GM23248 (cell line): ENCODE data around the gene ANKRD11. TPM values are rescaled to one million over a fixed set of nuclear protein-coding genes. Genes with fewer than 3 reads are reported as not detected.

Experiments
- DNase-seq: peaks from one replicate; pipeline ENCODE4 v3.0.0-alpha.2; 2015
- H2AFZ ChIP-seq: fragments of 200-600 bp; sonication (generic); 2 replicates; pipeline ENCODE4 v1.6.1; 2016; ENCODE audit warnings: antibody characterized with exemption
- H3F3A ChIP-seq: fragments of 200-600 bp; sonication (generic); 2 replicates; pipeline ENCODE4 v1.6.1; 2016; ENCODE audit warnings: mild to moderate bottlenecking, antibody characterized with exemption, mixed run types; ENCODE audit not compliant: insufficient read depth
- H3K27ac ChIP-seq: fragments of 200-600 bp; sonication (generic); 2 replicates; pipeline ENCODE4 v1.5.1; 2016; ENCODE audit warnings: mild to moderate bottlenecking
- H3K27me3 ChIP-seq: fragments of 200-600 bp; sonication (generic); replicated peaks from 2 replicates; pipeline ENCODE4 v1.6.1; 2016; ENCODE audit warnings: mild to moderate bottlenecking; ENCODE audit not compliant: insufficient read depth
- H3K36me3 ChIP-seq: fragments of 200-600 bp; sonication (generic); 2 replicates; pipeline ENCODE4 v1.6.1; 2016; ENCODE audit warnings: low read depth, mild to moderate bottlenecking
- H3K4me1 ChIP-seq: fragments of 200-600 bp; sonication (generic); 2 replicates; pipeline ENCODE4 v1.6.1; 2016; ENCODE audit warnings: mild to moderate bottlenecking; ENCODE audit not compliant: insufficient read depth
- H3K4me2 ChIP-seq: fragments of 200-600 bp; sonication (generic); one replicate; pipeline ENCODE4 v1.6.1; 2016; ENCODE audit warnings: mild to moderate bottlenecking; ENCODE audit not compliant: unreplicated experiment
- H3K4me3 ChIP-seq: fragments of 200-600 bp; sonication (generic); 2 replicates; pipeline ENCODE4 v1.5.1; 2016; ENCODE audit warnings: mild to moderate bottlenecking
- H3K79me2 ChIP-seq: fragments of 200-600 bp; sonication (generic); 2 replicates; pipeline ENCODE4 v1.6.1; 2016; ENCODE audit warnings: mild to moderate bottlenecking; ENCODE audit not compliant: insufficient read depth
- H3K9ac ChIP-seq: fragments of 200-600 bp; sonication (generic); 2 replicates; pipeline ENCODE4 v1.6.1; 2016; ENCODE audit warnings: mild to moderate bottlenecking
- H3K9me2 ChIP-seq: fragments of 200-600 bp; sonication (generic); 2 replicates; pipeline ENCODE4 v1.6.1; 2016; ENCODE audit warnings: mixed run types, mild to moderate bottlenecking, moderate library complexity; ENCODE audit not compliant: insufficient read depth
- H3K9me3 ChIP-seq: fragments of 200-600 bp; sonication (generic); one replicate; pipeline ENCODE4 v1.6.1; 2017; ENCODE audit warnings: low read depth
- H4K20me1 ChIP-seq: fragments of 200-600 bp; sonication (generic); 2 replicates; pipeline ENCODE4 v1.6.0; 2016; ENCODE audit not compliant: insufficient read depth
- EZH2 ChIP-seq: fragments of 200-600 bp; sonication (generic); IDR thresholded peaks from 2 replicates; pipeline ENCODE4 v1.6.1; 2018; ENCODE audit warnings: antibody characterized with exemption, mild to moderate bottlenecking; ENCODE audit not compliant: insufficient read depth, poor library complexity, severe bottlenecking
- EZH2phosphoT487 ChIP-seq: fragments of 200-600 bp; sonication (generic); IDR thresholded peaks from 2 replicates; pipeline ENCODE4 v1.6.1; 2018; ENCODE audit warnings: antibody characterized with exemption, moderate library complexity, mild to moderate bottlenecking, low read depth; ENCODE audit not compliant: insufficient read depth
- WGBS, 2 experiments: methylation state at CpG; one replicate each; pipeline ENCODE4 v1.1.6; 2015 to 2017; ENCODE audit warnings: low lambda C conversion rate in 2 of 2, low coverage in 1 of 2; ENCODE audit errors: missing lambda C conversion rate in 2 of 2; 5-methylcytosine and 5-hydroxymethylcytosine counted together
- in situ Hi-C: fragments of 300-500 bp; cut with MboI; formaldehyde crosslinking; loops from 2 replicates; pipeline ENCODE4 v1.15.0; 2020
- polyA plus RNA-seq: library from polyadenylated mRNA; unstranded; fragments of >200 nt; fragmentation: Nextera tagmentation; extraction: Ambion mirVana; gene quantifications from 2 replicates; pipeline ENCODE4 v1.2.1, GENCODE V29; 2016
- total RNA-seq: library from RNA; depleted of rRNA; stranded (reverse); fragments of >200 nt; shearing (Covaris generic); gene quantifications from 2 replicates; pipeline ENCODE4 v1.2.3, GENCODE V29; 2014

The ANKRD11 gene
- total and polyA plus RNA-seq, 2 experiments from 2014 or later = 39.3 to 84.7 TPM

DNA sequence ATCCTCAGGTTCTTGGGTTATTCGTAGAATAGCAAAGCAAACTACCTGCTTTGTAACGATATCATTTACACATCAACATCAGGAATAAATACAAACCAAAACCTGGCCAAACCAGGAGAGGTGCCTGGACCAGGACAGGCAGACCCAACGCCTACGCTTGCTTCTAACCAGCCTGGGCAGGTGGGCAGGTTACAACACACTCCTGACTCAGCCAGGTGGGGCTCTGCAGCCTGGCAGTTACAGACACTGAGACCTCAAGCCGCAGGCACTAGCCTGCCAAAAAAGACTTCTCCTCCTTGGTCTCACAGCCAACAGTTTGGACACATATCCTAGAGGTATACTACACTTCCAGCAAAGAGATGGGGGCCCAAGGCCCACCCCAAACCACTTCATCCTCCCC, 14.0 kb downstream of the ANKRD11 start:
- peaks cover 85% of the 10 kb centered on the region for H4K20me1 ChIP-seq
- H3K4me1 ChIP-seq = peaks cover 55% of the 10 kb centered on the region
- 84 to 86% methylated on average over 5 of the region's 5 CpGs for WGBS, 2 experiments
- H3K27me3 ChIP-seq = no peaks in the 10 kb centered on the region
- no peaks in the 10 kb centered on the region for H3K9me3 ChIP-seq
- H3K9me2 ChIP-seq = no peaks in the 10 kb centered on the region
- in situ Hi-C loops = no loop called here
- TF ChIP-seq EZH2 = no peak
- no peak for TF ChIP-seq EZH2phosphoT487
- no peak overlapping the region for H2AFZ ChIP-seq
- peaks cover 100% of the 10 kb centered on the region for H3K79me2 ChIP-seq
- H3F3A ChIP-seq = peaks cover 14% of the 10 kb centered on the region; the same call in 1 of the 2 replicates
- H3K4me2 ChIP-seq = no peak overlapping the region
- H3K4me3 ChIP-seq = no peak overlapping the region
- H3K9ac ChIP-seq = no peak overlapping the region
- H3K27ac ChIP-seq = no peak overlapping the region
- DNase-seq = no peak
- no peaks in the 10 kb centered on the region for H3K36me3 ChIP-seq

DNA sequence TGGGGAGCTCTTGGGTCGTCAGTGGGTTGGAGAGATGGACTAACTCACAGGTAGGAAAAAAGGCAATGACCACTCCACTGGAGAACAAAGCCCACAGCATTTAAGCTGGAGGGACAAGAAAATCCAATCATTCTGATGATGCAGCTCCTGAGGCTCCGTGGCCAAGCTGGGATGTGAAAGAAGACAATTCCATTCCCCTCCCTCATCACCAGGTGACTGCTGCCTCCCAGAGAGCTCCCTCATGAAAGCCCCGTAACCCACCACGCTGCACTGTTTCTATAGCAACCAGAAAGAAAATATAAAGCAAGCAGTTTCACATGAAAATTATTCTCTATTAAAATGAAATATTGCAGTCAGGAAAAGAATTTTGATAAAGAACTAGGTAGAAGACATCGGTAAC, 15.2 kb downstream of the ANKRD11 start:
- Histone ChIP-seq H3K27ac (peak overlapping the region; percentile 10; the same call in 1 of the 2 replicates), H3K9ac (no peak overlapping the region), H3K4me2 (no peak overlapping the region), H2AFZ (no peak overlapping the region), H3F3A (peaks cover 24% of the 10 kb centered on the region), H3K9me3 (no peaks in the 10 kb centered on the region), H3K79me2 (peaks cover 100% of the 10 kb centered on the region), H3K27me3 (no peaks in the 10 kb centered on the region), H3K9me2 (no peaks in the 10 kb centered on the region), H3K4me1 (peaks cover 64% of the 10 kb centered on the region), H4K20me1 (peaks cover 82% of the 10 kb centered on the region), H3K36me3 (no peaks in the 10 kb centered on the region), H3K4me3 (no peak overlapping the region)
- DNase-seq = no peak
- in situ Hi-C loops = no loop called here
- TF ChIP-seq EZH2 = no peak
- no peak for TF ChIP-seq EZH2phosphoT487
- WGBS, 2 experiments = 68 to 72% methylated on average over 5 of the region's 5 CpGs

DNA sequence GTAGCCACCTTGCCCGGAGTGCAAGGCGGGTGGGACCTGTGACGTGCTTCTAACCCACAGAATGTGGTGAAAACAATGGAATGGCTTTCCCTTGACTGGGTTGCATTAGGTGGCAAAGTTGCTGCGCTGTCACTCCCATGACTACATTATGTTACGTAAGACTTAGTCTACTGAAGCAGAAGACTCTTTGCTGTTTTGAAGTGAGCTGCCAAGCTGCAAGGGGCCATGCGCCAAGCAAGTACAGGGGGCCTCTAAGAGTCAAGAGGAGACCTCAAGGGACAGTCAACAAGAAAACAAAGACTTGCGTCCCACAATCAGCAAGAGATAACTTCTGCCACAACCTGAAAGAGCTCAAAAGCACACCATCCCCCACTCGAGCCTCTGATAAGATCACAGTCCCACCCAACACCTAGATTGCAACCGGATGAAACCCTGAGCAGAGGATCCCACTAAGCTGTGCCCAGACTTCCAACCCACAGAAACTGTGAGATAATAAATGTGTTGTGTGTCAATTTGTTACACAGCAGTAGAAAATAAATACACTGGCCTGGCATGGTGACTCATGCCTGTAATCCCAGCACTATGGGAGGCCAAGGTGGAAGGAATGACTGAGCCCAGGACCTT, 16.5 kb downstream of the ANKRD11 start:
- Histone ChIP-seq H3K79me2 (peaks cover 100% of the 10 kb centered on the region), H3K9ac (no peak overlapping the region), H2AFZ (no peak overlapping the region), H3K4me2 (no peak overlapping the region), H3K9me3 (no peaks in the 10 kb centered on the region), H3K27me3 (no peaks in the 10 kb centered on the region), H3K36me3 (no peaks in the 10 kb centered on the region), H4K20me1 (peaks cover 80% of the 10 kb centered on the region), H3K27ac (peak overlapping the region; percentile 72), H3K4me3 (no peak overlapping the region), H3K4me1 (peaks cover 63% of the 10 kb centered on the region), H3F3A (peaks cover 28% of the 10 kb centered on the region), H3K9me2 (no peaks in the 10 kb centered on the region)
- TF ChIP-seq EZH2 (no peak), EZH2phosphoT487 (no peak)
- WGBS, 2 experiments = 61 to 65% methylated on average over 9 of the region's 9 CpGs
- peak; percentile 82 for DNase-seq
- in situ Hi-C loops = no loop called here

DNA sequence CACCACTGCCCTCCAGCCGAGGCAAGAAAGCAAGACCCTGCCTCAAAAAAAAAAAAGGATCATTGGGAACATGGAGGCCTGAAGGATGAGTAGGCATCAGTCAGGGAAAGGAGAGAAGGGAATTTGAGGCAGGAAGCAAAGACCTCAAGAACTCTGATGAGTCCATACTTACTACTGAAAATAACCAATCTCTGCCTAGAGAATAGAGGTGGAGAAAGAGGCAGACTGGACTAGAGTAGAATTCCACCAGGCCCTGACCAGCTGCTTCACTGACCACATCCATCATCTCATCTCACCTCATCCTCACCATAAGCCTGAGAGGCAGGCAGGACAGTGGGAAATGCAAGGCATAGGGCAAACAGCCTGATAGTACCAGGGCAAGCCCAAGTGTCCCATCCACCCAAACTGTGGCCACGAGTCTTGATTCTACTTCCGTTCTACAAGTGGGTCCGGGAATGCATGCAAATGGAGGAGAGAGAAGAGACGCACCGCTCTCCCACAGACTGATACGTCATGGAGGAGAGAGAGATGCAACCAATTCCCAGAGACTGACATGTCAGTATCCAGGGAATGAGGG, 17.1 kb downstream of the ANKRD11 start:
- in situ Hi-C loops = no loop called here
- H3K9me3 ChIP-seq = no peaks in the 10 kb centered on the region
- 87 to 92% methylated on average over 7 of the region's 7 CpGs for WGBS, 2 experiments
- H3K4me1 ChIP-seq = peaks cover 57% of the 10 kb centered on the region
- no peak for DNase-seq
- H3K27me3 ChIP-seq = no peaks in the 10 kb centered on the region
- H2AFZ ChIP-seq = no peak overlapping the region
- H3K4me3 ChIP-seq = no peak overlapping the region
- TF ChIP-seq EZH2phosphoT487 = no peak
- no peak for TF ChIP-seq EZH2
- H3K27ac ChIP-seq = peak overlapping the region; percentile 72
- H3K4me2 ChIP-seq = no peak overlapping the region
- H3K9ac ChIP-seq = no peak overlapping the region
- H3F3A ChIP-seq = peaks cover 33% of the 10 kb centered on the region
- peaks cover 100% of the 10 kb centered on the region for H3K79me2 ChIP-seq
- no peaks in the 10 kb centered on the region for H3K36me3 ChIP-seq
- peaks cover 79% of the 10 kb centered on the region for H4K20me1 ChIP-seq
- H3K9me2 ChIP-seq = no peaks in the 10 kb centered on the region
